ENCODE measurements around the gene SPTB.

Gene SPTB

DNA sequence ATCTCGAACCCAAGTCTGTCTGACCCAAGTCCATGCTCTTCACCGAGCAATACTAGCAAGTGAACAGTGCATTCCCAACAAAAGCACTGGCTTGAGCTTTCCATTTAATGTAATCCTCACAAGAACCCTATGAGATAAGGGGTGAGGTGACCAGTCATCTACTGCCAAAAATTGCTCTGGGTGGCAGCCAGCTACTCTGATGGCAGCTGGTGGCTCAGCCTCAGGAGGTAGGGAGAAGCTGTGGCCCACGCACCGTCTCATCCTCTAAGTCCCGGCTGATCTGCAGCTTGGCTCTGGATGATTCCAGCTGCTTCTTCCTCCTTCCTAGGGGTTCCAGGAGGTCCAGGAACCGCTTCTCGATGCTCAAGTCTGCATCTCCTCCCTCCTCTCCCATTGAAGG, 100.2 kb downstream of the SPTB start:
- H3K9me3 ChIP-seq (ENCODE audit: insufficient read depth, low read length) = peaks cover 8% of the 10 kb centered on the region; the same call in 1 of the 2 replicates
- no peaks in the 10 kb centered on the region for H3K4me1 ChIP-seq (ENCODE audit: insufficient read depth, insufficient read length)
- no peak for TF ChIP-seq ZNF274 (IDR thresholded peaks at IDR 0.05; ENCODE audit: low read depth, low read length)
- no peak for TF ChIP-seq YY1 (IDR thresholded peaks at IDR 0.05; ENCODE audit: insufficient read depth, insufficient read length)
- no peak for TF ChIP-seq SUZ12 (IDR thresholded peaks at IDR 0.05; ENCODE audit: extremely low read depth, insufficient read depth, insufficient read length)
- no peaks in the 10 kb centered on the region for H3K27me3 ChIP-seq (ENCODE audit: insufficient read depth, insufficient read length)
- DNase-seq (ENCODE audit: low read depth, low spot score) = no peak
- no peak overlapping the region for H3K4me3 ChIP-seq (ENCODE audit: insufficient read length, low read depth)
- H3K9ac ChIP-seq (ENCODE audit: insufficient read length, low read depth) = no peak overlapping the region
- no peaks in the 10 kb centered on the region for H3K36me3 ChIP-seq (ENCODE audit: insufficient read depth, insufficient read length, low read length)

DNA sequence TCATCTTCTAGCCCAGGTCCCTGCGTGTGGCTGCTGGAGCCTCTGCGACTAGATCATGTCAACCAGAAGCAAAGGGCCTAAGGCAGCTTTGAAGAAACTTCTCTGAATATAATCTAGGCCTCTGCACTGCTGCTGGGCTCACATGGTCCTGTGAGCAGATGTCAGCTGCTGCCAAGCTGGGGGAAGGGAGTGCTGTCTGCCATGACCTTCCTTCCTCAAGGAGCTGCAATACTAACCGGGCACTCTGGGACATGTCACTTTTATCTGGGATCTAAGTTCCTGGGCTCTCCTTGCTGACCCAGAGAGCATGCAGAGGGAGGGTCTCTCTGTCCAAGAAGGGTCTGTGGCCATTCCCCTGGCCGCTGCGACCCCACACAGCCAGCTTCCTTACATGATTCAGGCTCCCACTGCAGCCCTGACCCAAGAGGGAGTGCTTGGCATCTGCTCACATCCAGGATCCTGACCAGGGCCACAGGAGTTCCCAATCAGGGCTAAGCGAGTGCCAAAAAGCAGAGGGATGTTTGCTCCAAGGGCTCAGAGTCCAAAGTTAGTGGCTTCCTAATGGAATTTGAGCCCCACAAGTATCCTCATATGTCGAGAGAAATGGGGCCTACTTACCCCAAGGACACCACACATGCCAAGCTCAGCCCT, 101.5 kb downstream of the SPTB start:
- no peak for DNase-seq (ENCODE audit: low read depth, low spot score)
- TF ChIP-seq SUZ12 (IDR thresholded peaks at IDR 0.05; ENCODE audit: extremely low read depth, insufficient read depth, insufficient read length) (no peak), YY1 (IDR thresholded peaks at IDR 0.05; ENCODE audit: insufficient read depth, insufficient read length) (no peak), ZNF274 (IDR thresholded peaks at IDR 0.05; ENCODE audit: low read depth, low read length) (no peak)

DNA sequence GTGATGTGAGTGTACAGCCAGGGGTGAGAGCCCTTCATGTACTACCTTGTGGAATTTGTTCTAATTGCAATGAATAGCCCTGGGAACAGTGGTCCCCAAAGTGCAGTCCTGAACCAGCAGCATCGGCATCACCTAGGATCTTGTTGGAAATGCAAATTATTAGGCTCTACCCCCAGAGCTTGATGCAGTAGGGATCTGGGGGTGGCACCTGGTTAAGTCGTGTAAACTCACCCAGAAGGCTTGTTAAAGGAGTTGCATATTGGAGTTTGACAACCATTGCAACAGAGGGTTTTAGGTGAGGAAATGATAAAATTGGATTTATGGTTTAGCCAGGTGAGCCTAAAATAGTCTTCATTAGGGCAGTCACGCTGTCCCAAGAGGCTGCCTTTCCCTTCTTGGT, 102.2 kb downstream of the SPTB start:
- Histone ChIP-seq H3K4me1 (ENCODE audit: insufficient read depth, insufficient read length) (no peaks in the 10 kb centered on the region), H3K4me3 (ENCODE audit: insufficient read length, low read depth) (no peak overlapping the region), H3K9ac (ENCODE audit: insufficient read length, low read depth) (no peak overlapping the region), H3K27me3 (ENCODE audit: insufficient read depth, insufficient read length) (no peaks in the 10 kb centered on the region), H3K9me3 (ENCODE audit: insufficient read depth, low read length) (peaks cover 28% of the 10 kb centered on the region), H3K36me3 (ENCODE audit: insufficient read depth, insufficient read length, low read length) (no peaks in the 10 kb centered on the region)
- no peak for TF ChIP-seq YY1 (IDR thresholded peaks at IDR 0.05; ENCODE audit: insufficient read depth, insufficient read length)
- TF ChIP-seq SUZ12 (IDR thresholded peaks at IDR 0.05; ENCODE audit: extremely low read depth, insufficient read depth, insufficient read length) = no peak
- no peak for TF ChIP-seq ZNF274 (IDR thresholded peaks at IDR 0.05; ENCODE audit: low read depth, low read length)
- no peak for DNase-seq (ENCODE audit: low read depth, low spot score)

More for the DNA sequence above, 101.5 kb downstream of the SPTB start:
- no peaks in the 10 kb centered on the region for H3K27me3 ChIP-seq (ENCODE audit: insufficient read depth, insufficient read length)
- no peaks in the 10 kb centered on the region for H3K36me3 ChIP-seq (ENCODE audit: insufficient read depth, insufficient read length, low read length)
- no peaks in the 10 kb centered on the region for H3K4me1 ChIP-seq (ENCODE audit: insufficient read depth, insufficient read length)
- no peak overlapping the region for H3K9ac ChIP-seq (ENCODE audit: insufficient read length, low read depth)
- peaks cover 21% of the 10 kb centered on the region for H3K9me3 ChIP-seq (ENCODE audit: insufficient read depth, low read length)
- H3K4me3 ChIP-seq (ENCODE audit: insufficient read length, low read depth) = no peak overlapping the region

DNA sequence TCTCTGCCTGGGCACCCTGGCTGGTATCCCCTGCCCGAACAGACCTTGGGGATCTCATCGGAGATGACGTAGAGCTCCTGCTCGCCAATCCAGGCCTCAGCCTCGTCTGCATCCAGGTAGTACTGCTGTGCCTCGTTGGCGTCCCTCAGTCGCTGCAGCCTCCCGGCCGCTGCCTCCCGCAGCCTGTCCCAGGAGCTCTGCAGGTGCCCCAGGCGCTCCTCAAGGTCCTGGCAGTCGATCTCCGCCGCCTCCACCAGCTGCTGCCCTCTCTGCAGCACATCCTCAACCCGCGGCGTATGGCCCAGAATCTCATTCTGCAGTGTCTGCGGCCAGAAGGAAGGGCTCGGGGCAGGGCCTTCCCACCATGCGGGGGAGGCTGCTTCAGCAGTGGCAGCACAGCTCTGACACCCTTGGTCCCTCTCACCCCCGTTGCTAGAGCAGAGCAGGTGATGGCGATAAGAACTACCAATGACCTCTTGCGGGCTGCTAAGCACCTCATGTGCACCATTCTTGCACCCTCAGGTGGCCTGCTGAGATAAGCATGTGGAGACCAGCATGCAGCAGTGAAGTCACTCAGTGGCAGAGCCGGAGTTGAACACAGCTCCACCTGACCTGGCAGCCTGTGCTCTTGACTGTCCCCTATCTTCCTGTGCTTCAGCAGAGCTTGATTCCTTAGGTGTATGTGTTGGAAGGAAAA, 104.5 kb downstream of the SPTB start:
- Histone ChIP-seq H3K4me3 (ENCODE audit: insufficient read length, low read depth) (no peak overlapping the region), H3K36me3 (ENCODE audit: insufficient read depth, insufficient read length, low read length) (no peaks in the 10 kb centered on the region), H3K9me3 (ENCODE audit: insufficient read depth, low read length) (peaks cover 33% of the 10 kb centered on the region), H3K9ac (ENCODE audit: insufficient read length, low read depth) (no peak overlapping the region), H3K4me1 (ENCODE audit: insufficient read depth, insufficient read length) (no peaks in the 10 kb centered on the region), H3K27me3 (ENCODE audit: insufficient read depth, insufficient read length) (no peaks in the 10 kb centered on the region)
- TF ChIP-seq YY1 (IDR thresholded peaks at IDR 0.05; ENCODE audit: insufficient read depth, insufficient read length) (no peak), ZNF274 (IDR thresholded peaks at IDR 0.05; ENCODE audit: low read depth, low read length) (no peak), SUZ12 (IDR thresholded peaks at IDR 0.05; ENCODE audit: extremely low read depth, insufficient read depth, insufficient read length) (no peak)
- DNase-seq (ENCODE audit: low read depth, low spot score) = no peak

DNA sequence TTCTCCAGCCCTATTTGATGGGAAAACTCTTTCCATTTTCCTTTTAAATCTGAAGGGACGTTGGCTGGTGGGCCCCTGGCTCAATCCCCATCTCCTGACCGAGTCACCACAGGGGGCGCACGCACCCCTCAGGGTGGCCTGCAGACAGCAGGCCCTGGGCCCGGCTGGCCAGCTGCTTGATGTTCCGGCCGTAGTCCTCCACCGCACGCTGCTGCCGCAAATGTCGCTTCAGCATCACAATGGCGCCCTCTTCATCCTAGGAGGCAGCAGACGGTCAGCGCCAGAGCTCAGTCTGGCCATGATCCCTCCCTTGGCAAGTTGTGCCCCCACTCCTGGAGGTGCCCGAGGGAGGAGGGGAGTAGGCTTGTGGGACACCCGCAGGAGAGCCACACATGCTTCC, 105.4 kb downstream of the SPTB start:
- H3K27me3 ChIP-seq (ENCODE audit: insufficient read depth, insufficient read length) = no peaks in the 10 kb centered on the region
- no peak for DNase-seq (ENCODE audit: low read depth, low spot score)
- no peak for TF ChIP-seq YY1 (IDR thresholded peaks at IDR 0.05; ENCODE audit: insufficient read depth, insufficient read length)
- TF ChIP-seq SUZ12 (IDR thresholded peaks at IDR 0.05; ENCODE audit: extremely low read depth, insufficient read depth, insufficient read length) = no peak
- TF ChIP-seq ZNF274 (IDR thresholded peaks at IDR 0.05; ENCODE audit: low read depth, low read length) = no peak
- H3K36me3 ChIP-seq (ENCODE audit: insufficient read depth, insufficient read length, low read length) = no peaks in the 10 kb centered on the region
- H3K4me3 ChIP-seq (ENCODE audit: insufficient read length, low read depth) = no peak overlapping the region
- no peak overlapping the region for H3K9ac ChIP-seq (ENCODE audit: insufficient read length, low read depth)
- H3K9me3 ChIP-seq (ENCODE audit: insufficient read depth, low read length) = peaks cover 33% of the 10 kb centered on the region
- no peaks in the 10 kb centered on the region for H3K4me1 ChIP-seq (ENCODE audit: insufficient read depth, insufficient read length)

DNA sequence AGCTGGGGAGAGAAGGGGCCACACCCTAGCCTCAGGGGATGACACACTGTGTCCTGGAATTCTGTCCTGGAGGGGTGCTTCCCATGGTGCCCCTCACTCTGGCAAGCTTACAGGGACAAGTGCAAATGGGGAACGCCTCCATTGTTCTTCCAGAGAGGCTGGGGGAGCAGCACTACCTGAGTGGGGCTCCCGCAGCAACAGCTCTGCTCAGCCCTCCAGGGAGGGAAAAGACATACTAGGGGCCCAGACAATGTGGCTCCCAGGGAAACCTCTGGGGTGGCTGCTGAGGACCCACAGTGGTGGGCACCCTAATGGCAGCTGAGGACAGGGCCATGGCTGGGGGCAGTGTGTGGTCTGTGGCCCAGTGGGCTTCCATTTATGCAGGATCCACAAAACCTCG, 106.1 kb downstream of the SPTB start:
- no peak for DNase-seq (ENCODE audit: low read depth, low spot score)
- Histone ChIP-seq H3K4me3 (ENCODE audit: insufficient read length, low read depth) (no peak overlapping the region), H3K9ac (ENCODE audit: insufficient read length, low read depth) (no peak overlapping the region), H3K4me1 (ENCODE audit: insufficient read depth, insufficient read length) (no peaks in the 10 kb centered on the region), H3K36me3 (ENCODE audit: insufficient read depth, insufficient read length, low read length) (no peaks in the 10 kb centered on the region), H3K9me3 (ENCODE audit: insufficient read depth, low read length) (peaks cover 33% of the 10 kb centered on the region), H3K27me3 (ENCODE audit: insufficient read depth, insufficient read length) (no peaks in the 10 kb centered on the region)
- TF ChIP-seq SUZ12 (IDR thresholded peaks at IDR 0.05; ENCODE audit: extremely low read depth, insufficient read depth, insufficient read length) (no peak), ZNF274 (IDR thresholded peaks at IDR 0.05; ENCODE audit: low read depth, low read length) (no peak), YY1 (IDR thresholded peaks at IDR 0.05; ENCODE audit: insufficient read depth, insufficient read length) (no peak)

DNA sequence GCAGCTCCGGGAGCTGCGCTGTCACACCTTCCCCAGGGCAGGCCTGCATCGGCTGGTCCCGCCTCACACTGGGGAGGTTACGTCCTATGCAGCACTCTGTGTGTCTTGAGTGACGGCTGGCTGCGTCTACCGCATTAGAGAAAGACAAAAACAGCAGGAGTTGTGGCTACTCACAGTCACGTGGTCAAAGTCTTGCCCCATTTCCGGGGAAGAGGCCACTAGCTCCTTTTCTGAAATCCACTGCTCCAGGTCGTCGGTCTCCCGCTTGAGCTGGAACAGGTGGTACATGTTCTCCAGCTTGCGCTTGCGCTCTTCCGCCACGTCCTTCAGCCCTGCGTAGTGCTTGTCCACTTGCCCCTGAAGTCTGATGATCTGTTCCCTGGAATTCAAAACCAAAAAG, 106.7 kb downstream of the SPTB start:
- no peaks in the 10 kb centered on the region for H3K4me1 ChIP-seq (ENCODE audit: insufficient read depth, insufficient read length)
- no peak overlapping the region for H3K4me3 ChIP-seq (ENCODE audit: insufficient read length, low read depth)
- no peak overlapping the region for H3K9ac ChIP-seq (ENCODE audit: insufficient read length, low read depth)
- H3K27me3 ChIP-seq (ENCODE audit: insufficient read depth, insufficient read length) = no peaks in the 10 kb centered on the region
- DNase-seq (ENCODE audit: low read depth, low spot score) = no peak
- TF ChIP-seq SUZ12 (IDR thresholded peaks at IDR 0.05; ENCODE audit: extremely low read depth, insufficient read depth, insufficient read length) = no peak
- TF ChIP-seq YY1 (IDR thresholded peaks at IDR 0.05; ENCODE audit: insufficient read depth, insufficient read length) = no peak
- TF ChIP-seq ZNF274 (IDR thresholded peaks at IDR 0.05; ENCODE audit: low read depth, low read length) = no peak
- H3K9me3 ChIP-seq (ENCODE audit: insufficient read depth, low read length) = peaks cover 33% of the 10 kb centered on the region
- H3K36me3 ChIP-seq (ENCODE audit: insufficient read depth, insufficient read length, low read length) = no peaks in the 10 kb centered on the region

Data from NT2/D1 (cell line).